H1 (cell line): ENCODE results near the gene FAM227B. TPM values are rescaled to one million over a fixed set of nuclear protein-coding genes. Genes with fewer than 3 reads are reported as not detected.

ENCODE experiments used
- CTCF ChIA-PET: fragments of 300-600 bp; sonication (Branson Sonifier 250); formaldehyde crosslinking; loops from one replicate; lab custom pipeline; 2021; ENCODE audit not compliant: partially characterized antibody; lab: Charles Lee
- POLR2A ChIA-PET: fragments of 300-600 bp; sonication (Branson Sonifier 250); formaldehyde crosslinking; loops from one replicate; lab custom pipeline; 2021; ENCODE audit warnings: inconsistent platforms; ENCODE audit not compliant: partially characterized antibody; lab: Charles Lee
- DNase-seq, 2 experiments: peaks; one replicate each; pipeline versions ENCODE4 v3.0.0 to v3.0.0-alpha.2; 2010 to 2022; ENCODE audit warnings: low spot score in 2 of 2, low read depth in 1 of 2, mixed read lengths in 1 of 2
- FAIRE-seq: peaks from 2 replicates; lab custom pipeline; 2011; peaks lifted over from hg19 to GRCh38; lab: Jason Lieb, UNC
- H2AFZ ChIP-seq: 2 replicates; pipeline ENCODE4 v1.8.1; 2012; ENCODE audit warnings: low read length, inconsistent platforms
- H2AK5ac ChIP-seq: 2 replicates; pipeline ENCODE4 v1.6.1; 2013; ENCODE audit warnings: low read depth, low read length
- H2BK120ac ChIP-seq: replicated peaks from 2 replicates; pipeline ENCODE3; 2013; ENCODE audit warnings: low read depth, low read length, inconsistent platforms
- H2BK12ac ChIP-seq: 2 replicates; pipeline ENCODE4 v1.6.1; 2013; ENCODE audit warnings: low read depth, low read length
- H2BK15ac ChIP-seq: 2 replicates; pipeline ENCODE4 v1.6.1; 2013; ENCODE audit warnings: low read length
- H2BK20ac ChIP-seq: 2 replicates; pipeline ENCODE4 v1.6.1; 2013; ENCODE audit warnings: low read length
- H2BK5ac ChIP-seq: 2 replicates; pipeline ENCODE4 v1.6.1; 2013; ENCODE audit warnings: low read depth, low read length
- H3K14ac ChIP-seq: 2 replicates; pipeline ENCODE4 v1.6.1; 2013; ENCODE audit warnings: inconsistent platforms; ENCODE audit not compliant: insufficient read length
- H3K18ac ChIP-seq: 2 replicates; pipeline ENCODE4 v1.6.1; 2013; ENCODE audit warnings: low read length; ENCODE audit errors: extremely low read depth
- H3K23ac ChIP-seq: 2 replicates; pipeline ENCODE4 v1.6.1; 2013; ENCODE audit warnings: inconsistent platforms; ENCODE audit not compliant: insufficient read length
- H3K23me2 ChIP-seq: 2 replicates; pipeline ENCODE4 v1.6.1; 2013; ENCODE audit warnings: low read depth, low read length
- H3K27ac ChIP-seq: 2 replicates; pipeline ENCODE4 v1.6.1; 2011; ENCODE audit warnings: low read depth, low read length, inconsistent platforms
- H3K27me3 ChIP-seq, 4 experiments: replicated peaks in 1 of 4; 1 replicate in 1 of 4; 2 replicates in 3 of 4; pipeline versions ENCODE4 v1.6.1 to v1.8.1; 2011 to 2013; ENCODE audit warnings: low read length in 3 of 4, mild to moderate bottlenecking in 3 of 4, inconsistent platforms in 2 of 4, mixed read lengths in 2 of 4, moderate library complexity in 1 of 4; ENCODE audit not compliant: control insufficient read depth in 3 of 4, insufficient read depth in 3 of 4; ENCODE audit errors: extremely low read depth in 1 of 4
- H3K36me3 ChIP-seq, 4 experiments: 2 replicates each; pipeline versions ENCODE4 v1.6.1 to v1.8.1; 2011 to 2013; ENCODE audit warnings: mild to moderate bottlenecking in 4 of 4, low read length in 3 of 4, moderate library complexity in 2 of 4, control low read depth in 1 of 4, inconsistent platforms in 1 of 4; ENCODE audit not compliant: insufficient read depth in 4 of 4, control insufficient read depth in 2 of 4
- H3K4ac ChIP-seq: replicated peaks from 2 replicates; pipeline ENCODE3; 2013; ENCODE audit warnings: low read length, low read depth, mixed read lengths, inconsistent platforms; ENCODE audit not compliant: insufficient read length
- H3K4me1 ChIP-seq, 4 experiments: replicated peaks in 1 of 4; 1 replicate in 1 of 4; 2 replicates in 3 of 4; pipeline versions ENCODE4 v1.6.1 to v1.8.1; 2011 to 2013; ENCODE audit warnings: low read length in 3 of 4, inconsistent platforms in 2 of 4, mixed read lengths in 1 of 4; ENCODE audit not compliant: insufficient read depth in 4 of 4, control insufficient read depth in 3 of 4
- H3K4me2 ChIP-seq, 2 experiments: 2 replicates each; pipeline versions ENCODE4 v1.6.1 to v1.8.1; 2011 to 2013; ENCODE audit warnings: low read depth in 2 of 2, low read length in 2 of 2, control low read depth in 1 of 2, inconsistent platforms in 1 of 2, mild to moderate bottlenecking in 1 of 2; ENCODE audit not compliant: insufficient read depth in 1 of 2
- H3K4me3 ChIP-seq, 4 experiments: fragments of 200-600, 300-600 bp in 1 of 4; sonication (generic), shearing (Covaris generic), sonication (Bioruptor Twin) in 1 of 4; 2 replicates each; pipeline versions ENCODE4 v1.5.1 to v1.8.1; 2011 to 2016; ENCODE audit warnings: low read length in 4 of 4, low read depth in 3 of 4, control low read depth in 2 of 4, inconsistent platforms in 2 of 4, mild to moderate bottlenecking in 2 of 4, mixed read lengths in 1 of 4, moderate library complexity in 1 of 4; ENCODE audit not compliant: insufficient read depth in 2 of 4; ENCODE audit errors: extremely low read depth in 1 of 4
- H3K56ac ChIP-seq: replicated peaks from 2 replicates; pipeline ENCODE3; 2013; ENCODE audit warnings: low read depth, mild to moderate bottlenecking, mixed read lengths, low read length, inconsistent platforms; ENCODE audit not compliant: insufficient read length
- H3K79me1 ChIP-seq: 2 replicates; pipeline ENCODE4 v1.6.1; 2013; ENCODE audit warnings: low read depth, low read length, control low read depth
- H3K79me2 ChIP-seq, 2 experiments: 2 replicates each; pipeline versions ENCODE4 v1.6.1 to v1.8.1; 2012 to 2013; ENCODE audit warnings: low read length in 2 of 2, mild to moderate bottlenecking in 2 of 2, inconsistent platforms in 1 of 2; ENCODE audit not compliant: insufficient read depth in 2 of 2, control insufficient read depth in 1 of 2
- H3K9ac ChIP-seq, 4 experiments: replicated peaks in 1 of 4; 1 replicate in 1 of 4; 2 replicates in 3 of 4; pipeline versions ENCODE4 v1.6.1 to v1.8.1; 2011 to 2013; ENCODE audit warnings: low read depth in 3 of 4, low read length in 3 of 4, control low read depth in 2 of 4, mild to moderate bottlenecking in 2 of 4, moderate library complexity in 2 of 4, inconsistent platforms in 1 of 4; ENCODE audit errors: extremely low read depth in 1 of 4
- H3K9me3 ChIP-seq, 2 experiments: 2 replicates each; pipeline versions ENCODE4 v1.6.1 to v1.8.1; 2012 to 2013; ENCODE audit warnings: mild to moderate bottlenecking in 2 of 2, moderate library complexity in 2 of 2, control low read depth in 1 of 2, inconsistent platforms in 1 of 2, low read depth in 1 of 2, low read length in 1 of 2, mixed read lengths in 1 of 2; ENCODE audit not compliant: insufficient read depth in 2 of 2
- H4K20me1 ChIP-seq, 2 experiments: replicated peaks in 1 of 2; 2 replicates each; pipeline versions ENCODE3 to v1.8.1; 2011 to 2013; ENCODE audit warnings: inconsistent platforms in 2 of 2, low read length in 2 of 2, mild to moderate bottlenecking in 1 of 2; ENCODE audit not compliant: insufficient read depth in 2 of 2, control insufficient read depth in 1 of 2
- H4K5ac ChIP-seq: 2 replicates; pipeline ENCODE4 v1.6.1; 2013; ENCODE audit warnings: low read length, low read depth, mixed read lengths, inconsistent platforms; ENCODE audit not compliant: insufficient read length
- H4K8ac ChIP-seq: 2 replicates; pipeline ENCODE4 v1.8.0; 2013; ENCODE audit warnings: mild to moderate bottlenecking, moderate library complexity, low read length, inconsistent platforms; ENCODE audit not compliant: insufficient read depth; ENCODE audit errors: extremely low read depth
- H4K91ac ChIP-seq: replicated peaks from 2 replicates; pipeline ENCODE3; 2013; ENCODE audit warnings: low read length, mixed read lengths, inconsistent platforms; ENCODE audit not compliant: insufficient read length
- CBX8 ChIP-seq: fragments of 300-800, 300-1000 bp; sonication (generic); IDR thresholded peaks from 2 replicates; pipeline ENCODE4 v1.7.1; 2016; ENCODE audit warnings: low read depth, low read length, borderline replicate concordance
- CREB1 ChIP-seq: IDR thresholded peaks from 2 replicates; pipeline ENCODE4 v1.6.1; 2012; ENCODE audit warnings: inconsistent platforms
- EGR1 ChIP-seq: IDR thresholded peaks from 2 replicates; pipeline ENCODE4 v1.6.1; 2011; ENCODE audit warnings: low read depth, low read length, borderline replicate concordance
- HDAC6 ChIP-seq: IDR thresholded peaks from one replicate; pipeline ENCODE4 v1.7.1; 2012; ENCODE audit warnings: low read depth, mild to moderate bottlenecking, inconsistent platforms, low read length, moderate library complexity
- POLR2A ChIP-seq, 2 experiments: IDR thresholded peaks; 1 replicate in 1 of 2; 2 replicates in 1 of 2; pipeline ENCODE4 v1.6.1; 2011; ENCODE audit warnings: low read depth in 2 of 2, low read length in 2 of 2, mild to moderate bottlenecking in 2 of 2; ENCODE audit errors: control extremely low read depth in 1 of 2
- RNF2 ChIP-seq: fragments of 200-900, 300-1000 bp; sonication (generic); IDR thresholded peaks from 2 replicates; pipeline ENCODE4 v1.7.1; 2016; ENCODE audit warnings: borderline replicate concordance, low read depth, mild to moderate bottlenecking, antibody characterized with exemption, low read length; ENCODE audit not compliant: poor library complexity, severe bottlenecking; ENCODE audit errors: missing control alignments
- TCF12 ChIP-seq: IDR thresholded peaks from 2 replicates; pipeline ENCODE4 v1.6.1; 2011; ENCODE audit warnings: low read depth, mild to moderate bottlenecking, low read length
- YY1 ChIP-seq: IDR thresholded peaks from 2 replicates; pipeline ENCODE4 v1.6.1; 2011; ENCODE audit warnings: low read depth, mild to moderate bottlenecking, low read length
- WGBS, 2 experiments: shearing (Covaris generic) in 1 of 2; methylation state at CpG; one replicate each; pipeline versions ENCODE4 v1.1.6 to v1.1.7; 2013 to 2015; ENCODE audit warnings: low lambda C conversion rate in 2 of 2, mixed read lengths in 2 of 2, inconsistent platforms in 1 of 2, low coverage in 1 of 2, missing lambda C conversion rate in 1 of 2; ENCODE audit not compliant: insufficient replicate concordance in 2 of 2, insufficient coverage in 1 of 2, insufficient read length in 1 of 2; ENCODE audit errors: extremely low coverage in 1 of 2, missing lambda C conversion rate in 1 of 2; 5-methylcytosine and 5-hydroxymethylcytosine counted together
- polyA plus RNA-seq, 7 experiments: library from polyadenylated mRNA; depleted of rRNA in 3 of 7; stranded (reverse) in 5 of 7; unstranded in 2 of 7; fragments of >200 nt in 5 of 7; fragments of 200-250 nt in 2 of 7; gene quantifications; 1 replicate in 5 of 7; 2 replicates in 1 of 7; 4 replicates in 1 of 7; pipeline versions ENCODE4 v1.2.1 to v1.2.3, GENCODE V29; 2011 to 2013; ENCODE audit warnings: missing spikeins in 2 of 7, mixed read lengths in 2 of 7
- total RNA-seq: library from RNA; stranded (reverse); fragmentation: NEBNext Ultra II Directional; extraction: Animal tissue kit (Norgen Biotek cat#: 25700); gene quantifications from 2 replicates; pipeline ENCODE4 v1.2.1, GENCODE V29; 2021

Gene FAM227B
- total and polyA plus RNA-seq, 2 of the 8 experiments (the other 6 are each of a cell fraction or from before 2014, with no cell fraction given): 4.0 to 6.5 TPM

GRCh38 chr15:49296258-49296657 lies 324.4 kb downstream of the FAM227B start:
- no peak overlapping the region for H2BK5ac ChIP-seq
- TF ChIP-seq CBX8 (no peak), POLR2A (IDR thresholded peaks at IDR 0.05; ENCODE audit: control extremely low read depth in 1 of 2, low read depth in 2 of 2, low read length in 2 of 2) (no peak), CREB1 (no peak), EGR1 (no peak), HDAC6 (no peak), YY1 (no peak), RNF2 (no peak), TCF12 (no peak)
- TF ChIP-seq, all 59 proteins: peak for 0
- H2AK5ac ChIP-seq: no peak overlapping the region
- H3K23ac ChIP-seq: no peak overlapping the region
- H3K4me3 ChIP-seq: no peak overlapping the region
- H2BK120ac ChIP-seq: no peak overlapping the region
- H3K4me2 ChIP-seq: no peak overlapping the region
- no peak overlapping the region for H2BK15ac ChIP-seq
- no peak for DNase-seq
- no peak overlapping the region for H2AFZ ChIP-seq
- peaks cover 0 to 2% (median 0%) of the 10 kb centered on the region in 4 experiments; a peak in 1 of 7 replicates for H3K4me1 ChIP-seq
- no peaks in the 10 kb centered on the region; the same call in 1 of the 2 replicates for H3K23me2 ChIP-seq
- no peak overlapping the region for H4K91ac ChIP-seq
- H3K36me3 ChIP-seq: no peaks in the 10 kb centered on the region
- H3K14ac ChIP-seq: no peak overlapping the region
- FAIRE-seq: no peak
- H3K79me1 ChIP-seq: no peaks in the 10 kb centered on the region
- CTCF ChIA-PET: no interaction called here
- WGBS, 2 experiments: 93% methylated on average over 1 of the region's 1 CpG; no CpG with 5 or more reads in 1 of the 2 experiments
- no peak overlapping the region for H2BK12ac ChIP-seq
- no peak overlapping the region for H3K4ac ChIP-seq
- no peak overlapping the region for H3K9ac ChIP-seq
- no peaks in the 10 kb centered on the region; a peak in 1 of 4 replicates for H3K79me2 ChIP-seq
- no peak overlapping the region for H4K5ac ChIP-seq
- H3K27me3 ChIP-seq: no peaks in the 10 kb centered on the region
- no peak overlapping the region for H2BK20ac ChIP-seq
- no peaks in the 10 kb centered on the region for H4K20me1 ChIP-seq
- H3K18ac ChIP-seq: no peak overlapping the region
- 0 out of 4 replicates have a peak, but pooled peaks cover 0 to 2% of the 10 kb centered on the region in 2 experiments for H3K9me3 ChIP-seq
- no peak overlapping the region for H3K56ac ChIP-seq
- no peak overlapping the region for H3K27ac ChIP-seq
- POLR2A ChIA-PET: no interaction called here
- H4K8ac ChIP-seq: no peak overlapping the region
